ENCODE data around the gene CYP20A1. TPM values are rescaled to one million over a fixed set of nuclear protein-coding genes. Genes with fewer than 3 reads are reported as not detected.
"Not testable (repeated sequence)": the region's sequence is repeated elsewhere in the genome, so short reads cannot be mapped to it uniquely, and the experiment has no call there.

CYP20A1 gene
- total and polyA plus RNA-seq, 8 donors, result 21.2 to 31.0 (median 23.2) TPM

GRCh38 chr2:203282101-203282500 is 43.3 kb downstream of the CYP20A1 start:
- no peaks in the 10 kb centered on the region for H3K27me3 ChIP-seq
- H3K9me3 ChIP-seq, result no peaks in the 10 kb centered on the region
- DNase-seq (no peak), ATAC-seq (no peak)
- no peaks in the 10 kb centered on the region for H3K4me1 ChIP-seq
- H3K36me3 ChIP-seq, result peaks cover 0 to 95% of the 10 kb centered on the region in 2 donors
- no peak overlapping the region for H3K4me3 ChIP-seq
- no peak overlapping the region for H3K27ac ChIP-seq
- TF ChIP-seq, protein P1, sequence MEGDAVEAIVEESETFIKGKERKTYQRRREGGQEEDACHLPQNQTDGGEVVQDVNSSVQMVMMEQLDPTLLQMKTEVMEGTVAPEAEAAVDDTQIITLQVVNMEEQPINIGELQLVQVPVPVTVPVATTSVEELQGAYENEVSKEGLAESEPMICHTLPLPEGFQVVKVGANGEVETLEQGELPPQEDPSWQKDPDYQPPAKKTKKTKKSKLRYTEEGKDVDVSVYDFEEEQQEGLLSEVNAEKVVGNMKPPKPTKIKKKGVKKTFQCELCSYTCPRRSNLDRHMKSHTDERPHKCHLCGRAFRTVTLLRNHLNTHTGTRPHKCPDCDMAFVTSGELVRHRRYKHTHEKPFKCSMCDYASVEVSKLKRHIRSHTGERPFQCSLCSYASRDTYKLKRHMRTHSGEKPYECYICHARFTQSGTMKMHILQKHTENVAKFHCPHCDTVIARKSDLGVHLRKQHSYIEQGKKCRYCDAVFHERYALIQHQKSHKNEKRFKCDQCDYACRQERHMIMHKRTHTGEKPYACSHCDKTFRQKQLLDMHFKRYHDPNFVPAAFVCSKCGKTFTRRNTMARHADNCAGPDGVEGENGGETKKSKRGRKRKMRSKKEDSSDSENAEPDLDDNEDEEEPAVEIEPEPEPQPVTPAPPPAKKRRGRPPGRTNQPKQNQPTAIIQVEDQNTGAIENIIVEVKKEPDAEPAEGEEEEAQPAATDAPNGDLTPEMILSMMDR (IDR thresholded peaks at IDR 0.05), result no peak
- intact Hi-C loops (cut with DNase I), result no loop called here

DNA sequence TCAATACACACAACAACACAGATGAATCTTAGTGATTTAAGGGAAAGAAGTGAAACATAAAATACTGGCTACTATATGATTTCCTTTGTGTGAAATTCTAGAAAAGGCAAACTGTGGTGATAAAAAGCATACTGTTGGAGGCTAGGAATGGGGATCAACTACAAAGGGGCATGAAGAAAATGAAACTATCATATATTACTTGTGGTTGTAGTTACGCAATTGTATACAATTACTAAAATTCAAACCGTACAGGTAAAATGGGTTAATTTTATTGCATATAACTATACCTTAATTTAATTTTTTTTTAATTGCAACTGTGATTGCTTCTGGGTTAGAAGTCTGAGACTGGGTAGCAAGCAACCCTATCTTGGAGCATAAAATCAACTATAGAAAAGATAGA is 47.7 kb downstream of the CYP20A1 start:
- TF ChIP-seq, protein P1 (IDR thresholded peaks at IDR 0.05), result no peak
- Histone ChIP-seq H3K9me3 (no peaks in the 10 kb centered on the region), H3K27ac (no peak overlapping the region), H3K4me1 (no peaks in the 10 kb centered on the region), H3K27me3 (no peaks in the 10 kb centered on the region), H3K36me3 (peaks cover 0 to 82% of the 10 kb centered on the region in 2 donors), H3K4me3 (no peak overlapping the region)
- no peak for ATAC-seq
- intact Hi-C loops (cut with DNase I), result no loop called here
- DNase-seq, result no peak

DNA sequence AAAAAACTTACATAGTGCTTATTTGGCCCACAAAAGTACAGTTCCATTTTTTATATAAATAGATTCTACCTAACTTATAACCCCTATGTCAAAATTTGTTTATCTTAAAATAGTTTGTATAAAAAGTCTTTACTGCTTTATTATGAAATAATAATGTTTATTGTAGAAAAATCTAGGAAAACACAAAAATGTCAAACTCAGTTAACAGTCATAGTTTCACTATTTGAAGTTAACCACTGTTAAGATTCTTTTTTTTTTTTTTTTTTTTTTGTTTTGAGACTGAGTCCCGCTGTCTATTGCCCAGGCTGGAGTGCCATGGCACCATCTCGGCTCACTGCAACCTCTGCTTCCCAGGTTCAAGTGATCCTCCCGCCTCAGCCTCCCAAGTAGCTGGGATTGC is 62.8 kb downstream of the CYP20A1 start:
- no peaks in the 10 kb centered on the region for H3K27me3 ChIP-seq
- H3K9me3 ChIP-seq, result no peaks in the 10 kb centered on the region
- ATAC-seq, result no peak
- intact Hi-C loops (cut with DNase I), result no loop called here
- DNase-seq, result no peak
- TF ChIP-seq, protein P1 (IDR thresholded peaks at IDR 0.05), result no peak
- no peak overlapping the region for H3K27ac ChIP-seq
- no peak overlapping the region for H3K4me3 ChIP-seq
- peaks cover 0 to 52% of the 10 kb centered on the region in 2 donors for H3K36me3 ChIP-seq
- H3K4me1 ChIP-seq, result no peaks in the 10 kb centered on the region

- ATAC-seq; intact Hi-C loops (cut with DNase I); H3K27me3 ChIP-seq; H3K27ac ChIP-seq; DNase-seq; H3K9me3 ChIP-seq; H3K4me1 ChIP-seq; H3K4me3 ChIP-seq: not testable (repeated sequence)
- H3K36me3 ChIP-seq, result peaks cover 0 to 52% of the 10 kb centered on the region in 2 donors
Observed at GRCh38 chr2:203302586-203302985, 63.8 kb downstream of the CYP20A1 start.

GRCh38 chr2:203310688-203311436 is 72.0 kb downstream of the CYP20A1 start:
- Histone ChIP-seq H3K36me3 (peaks cover 0 to 17% of the 10 kb centered on the region in 2 donors), H3K27me3 (no peaks in the 10 kb centered on the region), H3K4me3 (no peak overlapping the region), H3K9me3 (no peaks in the 10 kb centered on the region), H3K27ac (no peak overlapping the region), H3K4me1 (no peaks in the 10 kb centered on the region)
- no peak for ATAC-seq
- no peak for DNase-seq
- TF ChIP-seq, protein P1 (IDR thresholded peaks at IDR 0.05), result no peak
- intact Hi-C loops (cut with DNase I), result no loop called here

DNA sequence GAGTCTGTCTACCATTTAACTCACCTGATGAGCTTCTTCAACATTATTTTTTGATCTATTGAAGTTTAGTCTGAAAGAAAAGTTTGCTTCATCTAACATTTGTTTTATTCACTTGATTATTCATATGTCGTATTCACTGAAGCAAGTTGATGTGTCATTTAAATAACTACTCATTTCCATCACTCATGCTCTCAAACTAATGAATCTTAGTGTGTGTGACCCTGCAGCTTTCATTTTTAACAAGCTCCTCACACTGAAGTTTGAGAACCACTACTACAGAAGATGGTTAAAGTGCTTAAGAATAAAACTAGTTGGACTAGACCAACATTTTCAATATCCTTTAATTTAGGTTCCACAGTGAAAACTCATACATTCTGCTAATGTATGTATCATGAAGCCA is 87.5 kb downstream of the CYP20A1 start:
- ATAC-seq (no peak), DNase-seq (no peak)
- Histone ChIP-seq H3K9me3 (no peaks in the 10 kb centered on the region), H3K4me1 (peaks cover 10 to 27% of the 10 kb centered on the region in 2 donors), H3K4me3 (no peak overlapping the region), H3K36me3 (no peaks in the 10 kb centered on the region), H3K27me3 (peaks cover 0 to 16% of the 10 kb centered on the region in 2 donors), H3K27ac (no peak overlapping the region)
- TF ChIP-seq, protein P1 (IDR thresholded peaks at IDR 0.05), result no peak
- intact Hi-C loops (cut with DNase I), result no loop called here
